ENCODE results near the gene RGS12. TPM values are rescaled to one million over a fixed set of nuclear protein-coding genes. Genes with fewer than 3 reads are reported as not detected.
A peak's percentile ranks its signal among the peaks of the same experiment; 100 is the strongest.

Gene RGS12
- total and polyA plus RNA-seq, 3 experiments from 2014 or later, result 2.3 to 3.0 (median 2.4) TPM

DNA sequence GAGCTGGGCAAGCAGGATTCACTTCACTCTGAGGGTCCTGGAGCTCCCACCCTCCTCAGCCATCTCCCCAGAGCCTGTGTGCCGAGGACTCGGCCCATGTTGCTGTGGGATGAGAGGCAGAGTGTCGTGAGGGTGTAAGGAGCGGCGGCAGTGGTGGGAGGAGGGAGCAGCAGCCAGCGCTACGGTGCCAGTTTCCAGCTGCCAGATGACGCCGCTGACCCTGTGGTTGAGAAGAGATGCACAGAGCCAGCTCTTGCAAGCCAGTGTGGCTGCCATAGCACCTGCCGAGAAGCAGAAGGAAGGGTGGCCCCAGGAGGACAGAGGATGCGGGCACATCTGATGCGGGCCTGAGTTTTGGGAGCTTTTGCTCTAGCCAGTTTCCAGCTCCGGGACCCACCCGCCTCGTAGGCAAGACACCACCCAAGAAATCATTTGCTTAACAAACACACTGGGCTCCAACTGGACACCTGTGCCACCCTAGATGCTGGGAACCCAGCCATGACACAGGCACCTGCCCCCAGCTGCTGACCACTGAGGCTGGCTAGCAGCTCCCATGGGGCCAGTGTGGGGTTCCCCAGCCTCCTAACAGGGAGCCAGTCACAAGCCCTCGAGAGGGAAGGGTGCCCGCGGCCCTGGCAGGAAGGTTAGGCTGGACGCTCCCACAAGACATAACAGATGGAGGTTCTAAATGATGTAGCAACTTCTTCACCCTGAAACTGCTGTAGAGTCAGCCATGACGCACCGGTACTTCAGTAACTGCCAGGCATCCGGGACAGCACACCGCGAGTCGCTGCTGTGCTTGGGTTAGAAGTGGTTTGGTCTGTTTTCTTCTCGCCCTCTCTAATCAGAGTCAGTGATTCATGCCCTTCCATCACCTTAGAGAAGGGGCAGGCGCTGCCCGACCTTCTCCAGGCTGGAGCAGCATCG lies 35.0 kb upstream of the RGS12 start:
- DNase-seq, result peak in 1 of 5 donors; percentile 28
- H3K4me1 Mint-ChIP-seq, result no peaks in the 10 kb centered on the region
- CTCF ChIA-PET, result interaction anchor here (0.9 to 1.3 kb wide), 3 partner anchors 9 to 13 kb away, joined by 3 to 4 read pairs (median 3); partner anchors contain the start of gene MSANTD1
- H3K27ac ChIP-seq (ENCODE audit: low read depth, low read length), result no peak overlapping the region
- H3K9me3 ChIP-seq (ENCODE audit: low read length), result no peaks in the 10 kb centered on the region
- H3K9me3 Mint-ChIP-seq, result no peaks in the 10 kb centered on the region
- no peaks in the 10 kb centered on the region for H3K4me1 ChIP-seq (ENCODE audit: insufficient read depth, low read length)
- H3K27me3 Mint-ChIP-seq, result no peaks in the 10 kb centered on the region
- peaks cover 0 to 13% (median 0%) of the 10 kb centered on the region in 3 donors for H3K36me3 Mint-ChIP-seq
- POLR2A ChIA-PET, result no interaction called here
- H3K27me3 ChIP-seq (ENCODE audit: insufficient read depth, low read length, poor library complexity, severe bottlenecking), result no peaks in the 10 kb centered on the region
- no peak overlapping the region for H3K4me3 Mint-ChIP-seq
- no peaks in the 10 kb centered on the region for H3K36me3 ChIP-seq (ENCODE audit: insufficient read depth, low read length)
- no peak overlapping the region for H3K27ac Mint-ChIP-seq
- H3K4me3 ChIP-seq (ENCODE audit: low read length), result no peak overlapping the region

DNA sequence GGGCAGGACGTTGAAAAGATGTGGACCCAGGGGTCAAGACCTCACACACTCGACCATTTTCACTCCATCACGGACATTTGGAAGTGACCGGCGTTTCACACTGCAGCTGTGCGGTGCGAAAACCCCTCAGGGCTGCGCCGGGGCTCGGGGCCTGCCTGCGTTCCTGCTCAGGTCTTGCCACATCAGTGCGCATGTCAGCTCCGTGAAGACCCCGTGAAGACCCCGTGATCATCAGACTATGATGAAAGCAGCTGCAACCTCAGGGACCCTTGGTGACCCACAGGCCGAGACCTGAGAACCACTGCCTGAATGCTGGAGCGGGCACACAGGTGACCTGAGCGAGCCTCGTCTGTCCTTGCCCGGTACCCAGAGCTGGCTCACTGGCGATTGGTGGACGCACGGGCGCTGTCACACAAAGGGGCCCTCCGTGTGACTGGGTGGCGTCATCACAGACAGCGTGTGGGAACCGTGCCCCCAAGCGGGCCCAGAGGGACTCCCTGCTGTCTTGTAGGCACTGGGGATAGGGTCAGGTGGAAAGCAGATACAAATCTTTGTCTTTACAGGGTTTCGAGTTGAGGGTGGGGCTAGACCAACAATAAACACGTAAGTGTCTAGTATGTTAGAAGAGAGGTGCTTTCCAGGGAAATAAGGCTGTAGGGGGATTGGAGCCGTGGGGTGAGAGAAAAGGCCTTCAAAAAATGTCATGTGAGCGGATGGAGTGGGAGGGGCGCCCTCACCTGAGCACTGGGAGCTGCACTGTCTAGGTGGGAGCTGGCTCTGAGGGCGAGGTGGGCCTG lies 31.2 kb upstream of the RGS12 start:
- Mint-ChIP-seq H3K27me3 (no peaks in the 10 kb centered on the region), H3K27ac (no peak overlapping the region), H3K9me3 (no peaks in the 10 kb centered on the region), H3K36me3 (no peaks in the 10 kb centered on the region), H3K4me1 (no peaks in the 10 kb centered on the region), H3K4me3 (no peak overlapping the region)
- no peaks in the 10 kb centered on the region for H3K4me1 ChIP-seq (ENCODE audit: insufficient read depth, low read length)
- no peak overlapping the region for H3K4me3 ChIP-seq (ENCODE audit: low read length)
- ChIA-PET CTCF (no interaction called here), POLR2A (no interaction called here)
- H3K27ac ChIP-seq (ENCODE audit: low read depth, low read length), result no peak overlapping the region
- no peaks in the 10 kb centered on the region for H3K36me3 ChIP-seq (ENCODE audit: insufficient read depth, low read length)
- no peaks in the 10 kb centered on the region for H3K27me3 ChIP-seq (ENCODE audit: insufficient read depth, low read length, poor library complexity, severe bottlenecking)
- peak in 1 of 5 donors; percentile 35 for DNase-seq
- H3K9me3 ChIP-seq (ENCODE audit: low read length), result no peaks in the 10 kb centered on the region

DNA sequence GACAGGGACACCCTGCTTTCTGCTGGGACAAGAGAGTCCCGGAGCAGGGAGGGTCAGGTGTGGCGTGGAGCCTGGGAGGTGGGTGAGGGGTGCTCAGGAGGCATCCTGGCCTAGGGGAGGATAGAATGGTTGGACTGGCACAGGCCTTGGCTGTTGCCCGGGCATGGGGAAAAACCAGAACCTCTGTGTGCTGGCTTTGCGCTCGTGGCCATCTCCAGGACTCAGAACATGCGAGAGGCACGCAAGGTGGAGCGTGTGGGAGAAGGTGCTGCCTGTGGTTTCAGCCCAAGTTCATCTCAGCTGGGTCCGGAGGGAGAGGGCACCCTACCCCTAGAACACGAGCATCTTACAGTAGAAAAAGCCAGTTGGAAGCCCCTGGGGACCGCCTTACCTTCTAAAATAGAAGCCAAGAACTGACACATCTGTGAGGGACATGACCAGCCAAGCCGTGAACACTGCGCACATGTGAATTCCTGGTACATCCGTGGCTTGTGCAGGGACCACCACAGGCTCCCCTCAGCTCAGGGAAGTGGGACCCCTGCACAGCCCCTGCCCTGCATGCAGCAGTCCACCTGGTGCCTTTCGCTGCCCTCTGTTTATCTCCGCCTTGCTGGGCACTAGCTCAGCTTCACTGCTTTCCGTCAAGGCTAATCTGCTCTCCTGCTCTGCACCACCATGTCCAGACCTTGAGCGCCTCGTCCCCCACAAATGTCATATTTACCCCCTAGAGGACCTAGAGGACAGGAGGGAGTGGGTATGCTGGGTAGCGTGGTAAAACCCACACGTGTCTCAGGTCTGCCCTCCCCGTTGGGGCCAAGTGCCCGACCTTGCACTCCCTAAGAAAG lies 30.4 kb upstream of the RGS12 start:
- Mint-ChIP-seq H3K4me3 (peak overlapping the region in 1 of 7 donors; percentile 78), H3K27me3 (no peaks in the 10 kb centered on the region), H3K9me3 (no peaks in the 10 kb centered on the region), H3K27ac (no peak overlapping the region), H3K4me1 (no peaks in the 10 kb centered on the region), H3K36me3 (no peaks in the 10 kb centered on the region)
- Histone ChIP-seq H3K27me3 (ENCODE audit: insufficient read depth, low read length, poor library complexity, severe bottlenecking) (no peaks in the 10 kb centered on the region), H3K9me3 (ENCODE audit: low read length) (no peaks in the 10 kb centered on the region), H3K4me3 (ENCODE audit: low read length) (no peak overlapping the region), H3K27ac (ENCODE audit: low read depth, low read length) (no peak overlapping the region), H3K36me3 (ENCODE audit: insufficient read depth, low read length) (no peaks in the 10 kb centered on the region), H3K4me1 (ENCODE audit: insufficient read depth, low read length) (no peaks in the 10 kb centered on the region)
- CTCF ChIA-PET, result no interaction called here
- DNase-seq, result peak in 1 of 5 donors; percentile 24
- POLR2A ChIA-PET, result no interaction called here

DNA sequence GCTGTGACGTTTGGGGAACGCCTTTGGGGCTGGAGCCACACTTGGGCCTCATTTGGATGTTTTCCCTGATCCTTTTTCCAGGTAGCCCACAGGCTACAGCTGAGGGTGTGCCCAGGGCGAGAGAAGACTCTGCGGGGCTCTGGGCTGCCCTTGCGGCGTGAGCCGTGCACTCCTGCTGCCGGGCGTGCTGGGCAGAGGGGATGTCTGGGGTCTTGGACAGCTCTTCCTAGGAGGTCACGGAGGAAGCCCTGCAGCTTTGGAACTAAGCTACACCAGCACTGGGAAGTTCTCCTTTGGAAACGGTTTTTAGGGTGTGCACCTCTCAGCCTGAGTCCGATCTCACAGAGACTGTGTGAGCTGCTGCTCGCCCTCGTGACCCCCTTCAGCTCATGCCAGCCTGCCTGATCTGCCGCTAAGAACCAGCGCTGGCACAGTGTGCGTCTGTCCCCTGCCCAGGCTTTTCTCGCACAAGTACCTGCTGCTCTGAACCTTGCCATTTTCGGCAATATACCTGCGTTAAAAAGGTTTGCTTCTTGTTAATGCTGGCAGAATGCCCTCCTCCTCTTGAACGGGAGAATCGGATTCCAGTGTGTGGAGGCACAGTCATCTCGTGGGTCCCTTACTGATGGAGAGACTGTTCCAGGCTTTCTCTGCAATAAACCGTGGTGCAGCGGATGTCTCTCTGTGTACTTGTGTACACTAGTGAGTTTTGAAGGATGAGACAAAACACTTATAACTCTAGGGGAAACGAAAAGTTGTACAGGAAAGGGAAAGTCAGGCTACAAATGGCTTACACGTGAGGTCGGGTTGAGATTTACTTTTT lies 29.6 kb upstream of the RGS12 start:
- Histone ChIP-seq H3K27ac (ENCODE audit: low read depth, low read length) (no peak overlapping the region), H3K36me3 (ENCODE audit: insufficient read depth, low read length) (no peaks in the 10 kb centered on the region), H3K4me1 (ENCODE audit: insufficient read depth, low read length) (no peaks in the 10 kb centered on the region), H3K27me3 (ENCODE audit: insufficient read depth, low read length, poor library complexity, severe bottlenecking) (no peaks in the 10 kb centered on the region), H3K9me3 (ENCODE audit: low read length) (no peaks in the 10 kb centered on the region), H3K4me3 (ENCODE audit: low read length) (no peak overlapping the region)
- H3K4me3 Mint-ChIP-seq, result no peak overlapping the region
- no peaks in the 10 kb centered on the region for H3K4me1 Mint-ChIP-seq
- peak in 1 of 5 donors; percentile 29 for DNase-seq
- H3K27me3 Mint-ChIP-seq, result no peaks in the 10 kb centered on the region
- H3K27ac Mint-ChIP-seq, result peak overlapping the region in 1 of 8 donors; percentile 29
- no peaks in the 10 kb centered on the region for H3K36me3 Mint-ChIP-seq
- no peaks in the 10 kb centered on the region for H3K9me3 Mint-ChIP-seq
- CTCF ChIA-PET, result no interaction called here
- POLR2A ChIA-PET, result no interaction called here

DNA sequence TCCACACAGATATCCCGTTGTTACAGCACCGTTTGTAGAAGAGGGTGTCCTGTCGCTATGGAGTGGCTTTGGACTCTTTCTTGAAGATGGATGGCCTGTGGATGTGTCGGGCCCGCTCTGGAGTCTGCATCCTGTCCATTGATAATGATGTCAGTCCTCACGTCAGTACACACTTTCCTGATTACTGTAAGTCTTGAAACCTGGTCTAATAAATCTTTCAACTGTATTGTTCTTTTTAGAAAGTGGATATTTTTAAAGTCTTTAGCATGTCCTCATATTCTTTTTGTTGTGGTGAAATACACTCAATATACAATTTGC lies 29.0 kb upstream of the RGS12 start:
- DNase-seq, result no peak
- H3K4me1 ChIP-seq (ENCODE audit: insufficient read depth, low read length), result no peaks in the 10 kb centered on the region
- no peak overlapping the region for H3K27ac Mint-ChIP-seq
- H3K9me3 Mint-ChIP-seq, result no peaks in the 10 kb centered on the region
- H3K9me3 ChIP-seq (ENCODE audit: low read length), result no peaks in the 10 kb centered on the region
- no peak overlapping the region for H3K4me3 ChIP-seq (ENCODE audit: low read length)
- no peaks in the 10 kb centered on the region for H3K27me3 Mint-ChIP-seq
- no peak overlapping the region for H3K27ac ChIP-seq (ENCODE audit: low read depth, low read length)
- no peaks in the 10 kb centered on the region for H3K36me3 ChIP-seq (ENCODE audit: insufficient read depth, low read length)
- H3K36me3 Mint-ChIP-seq, result no peaks in the 10 kb centered on the region
- no peaks in the 10 kb centered on the region for H3K4me1 Mint-ChIP-seq
- CTCF ChIA-PET, result no interaction called here
- no peaks in the 10 kb centered on the region for H3K27me3 ChIP-seq (ENCODE audit: insufficient read depth, low read length, poor library complexity, severe bottlenecking)
- no peak overlapping the region for H3K4me3 Mint-ChIP-seq
- POLR2A ChIA-PET, result no interaction called here

DNA sequence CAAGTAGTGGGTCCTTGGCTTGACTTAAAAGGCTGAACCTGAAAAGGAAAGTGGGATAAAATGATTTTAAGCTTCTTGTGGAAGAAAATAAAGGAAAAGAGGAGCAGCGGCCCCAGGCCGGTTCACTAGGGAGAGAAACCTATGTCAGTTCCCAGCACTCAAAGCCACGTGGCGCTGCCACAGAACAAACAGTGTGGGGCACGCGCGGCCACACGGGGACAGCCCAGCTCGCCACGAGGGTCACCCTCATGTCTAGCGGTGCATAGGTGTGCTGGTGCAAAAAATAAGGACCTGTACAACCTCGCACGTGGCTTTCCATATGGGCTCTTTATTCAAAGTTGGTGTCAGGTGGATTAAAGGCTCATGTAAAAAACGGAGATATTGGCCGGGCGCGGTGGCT lies 26.7 kb upstream of the RGS12 start:
- H3K27ac ChIP-seq (ENCODE audit: low read depth, low read length), result no peak overlapping the region
- Mint-ChIP-seq H3K4me3 (no peak overlapping the region), H3K9me3 (no peaks in the 10 kb centered on the region), H3K4me1 (no peaks in the 10 kb centered on the region), H3K36me3 (no peaks in the 10 kb centered on the region), H3K27ac (peak overlapping the region in 1 of 8 donors; percentile 18), H3K27me3 (no peaks in the 10 kb centered on the region)
- CTCF ChIA-PET, result no interaction called here
- no peak for DNase-seq
- POLR2A ChIA-PET, result no interaction called here
- no peaks in the 10 kb centered on the region for H3K36me3 ChIP-seq (ENCODE audit: insufficient read depth, low read length)
- H3K4me3 ChIP-seq (ENCODE audit: low read length), result no peak overlapping the region
- no peaks in the 10 kb centered on the region for H3K4me1 ChIP-seq (ENCODE audit: insufficient read depth, low read length)
- no peaks in the 10 kb centered on the region for H3K27me3 ChIP-seq (ENCODE audit: insufficient read depth, low read length, poor library complexity, severe bottlenecking)
- no peaks in the 10 kb centered on the region for H3K9me3 ChIP-seq (ENCODE audit: low read length)

DNA sequence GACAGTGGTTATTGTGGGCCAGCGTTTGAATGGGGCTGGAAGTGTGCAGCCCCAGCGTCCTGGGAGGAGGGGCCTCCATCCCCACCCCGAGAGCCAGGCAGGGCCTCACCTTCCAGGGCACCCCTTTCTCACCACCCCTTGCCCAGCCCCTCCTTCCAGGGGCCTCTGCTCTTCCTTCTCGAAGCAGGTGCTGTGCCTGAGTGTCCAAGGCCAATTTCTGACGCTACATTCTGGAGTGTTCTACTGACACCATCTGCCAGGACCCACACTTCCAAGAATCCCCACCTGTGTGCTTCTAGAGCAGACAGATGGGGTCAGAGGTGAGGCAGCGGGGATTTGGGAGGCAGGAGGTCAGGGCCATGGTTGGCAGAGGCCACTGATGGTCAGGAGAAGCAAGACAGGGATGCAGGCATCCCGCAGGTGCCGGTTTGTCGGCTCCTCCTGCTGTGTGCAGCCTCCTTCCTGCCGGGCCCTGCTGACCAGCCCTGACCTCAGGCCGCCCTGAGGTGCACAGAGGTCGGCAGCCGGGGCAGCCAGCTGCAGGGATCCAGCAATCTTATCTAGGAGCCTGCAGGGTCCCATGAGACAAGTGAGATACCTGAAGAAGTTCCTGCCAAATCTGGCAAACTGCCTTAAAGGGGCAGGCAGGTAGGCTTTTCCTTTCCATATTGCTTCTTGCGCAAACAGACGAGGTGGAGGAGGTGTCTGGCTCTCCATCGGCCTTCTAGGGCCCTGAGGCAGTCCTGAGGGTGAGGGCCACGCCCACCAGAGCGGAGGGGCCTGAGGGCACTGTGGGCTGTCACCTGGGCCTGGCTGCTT lies 25.0 kb upstream of the RGS12 start:
- H3K9me3 ChIP-seq (ENCODE audit: low read length), result no peaks in the 10 kb centered on the region
- DNase-seq, result peak in 1 of 5 donors; percentile 29
- no peaks in the 10 kb centered on the region for H3K9me3 Mint-ChIP-seq
- CTCF ChIA-PET, result no interaction called here
- no peaks in the 10 kb centered on the region for H3K27me3 ChIP-seq (ENCODE audit: insufficient read depth, low read length, poor library complexity, severe bottlenecking)
- no peak overlapping the region for H3K27ac Mint-ChIP-seq
- POLR2A ChIA-PET, result no interaction called here
- no peaks in the 10 kb centered on the region for H3K4me1 ChIP-seq (ENCODE audit: insufficient read depth, low read length)
- no peaks in the 10 kb centered on the region for H3K27me3 Mint-ChIP-seq
- no peaks in the 10 kb centered on the region for H3K36me3 Mint-ChIP-seq
- no peaks in the 10 kb centered on the region for H3K36me3 ChIP-seq (ENCODE audit: insufficient read depth, low read length)
- H3K4me1 Mint-ChIP-seq, result no peaks in the 10 kb centered on the region
- no peak overlapping the region for H3K27ac ChIP-seq (ENCODE audit: low read depth, low read length)
- H3K4me3 ChIP-seq (ENCODE audit: low read length), result no peak overlapping the region
- H3K4me3 Mint-ChIP-seq, result no peak overlapping the region
